WTC11 (cell line): ENCODE results near the gene TMC3. TPM values are rescaled to one million over a fixed set of nuclear protein-coding genes. Genes with fewer than 3 reads are reported as not detected.
A peak's percentile ranks its signal among the peaks of the same experiment; 100 is the strongest.

Experiments used
- ATAC-seq: fragments of 200-7000 bp; cut with Tn5 transposase; 2 replicates; pipeline ENCODE4 v1.10.0; 2021; ENCODE audit warnings: mild to moderate bottlenecking, moderate library complexity
- CTCF ChIA-PET: fragments of 300-600 bp; sonication (Branson Sonifier 250); formaldehyde crosslinking; loops from one replicate; lab custom pipeline; 2021; ENCODE audit warnings: antibody characterized with exemption; lab: Charles Lee
- POLR2A ChIA-PET: fragments of 350-600 bp; sonication (Branson Sonifier 250); formaldehyde crosslinking; loops from one replicate; lab custom pipeline; 2021; ENCODE audit warnings: antibody characterized with exemption; lab: Charles Lee
- DNase-seq: peaks from one replicate; pipeline ENCODE4 v3.0.0; 2021; ENCODE audit warnings: low spot score
- H3K27ac Mint-ChIP-seq: 2 replicates; pipeline ENCODE4 v1.8.0; 2021; ENCODE audit warnings: mixed read lengths
- H3K27me3 Mint-ChIP-seq: 2 replicates; pipeline ENCODE4 v1.8.0; 2021; ENCODE audit warnings: low read depth, mild to moderate bottlenecking, moderate library complexity, mixed read lengths
- H3K36me3 Mint-ChIP-seq: 2 replicates; pipeline ENCODE4 v1.8.0; 2021; ENCODE audit warnings: mixed read lengths
- H3K4me1 Mint-ChIP-seq: 2 replicates; pipeline ENCODE4 v1.8.0; 2022; ENCODE audit warnings: mixed read lengths
- H3K4me3 Mint-ChIP-seq: 2 replicates; pipeline ENCODE4 v1.8.0; 2021; ENCODE audit warnings: mild to moderate bottlenecking, moderate library complexity, mixed read lengths
- H3K9me3 Mint-ChIP-seq: 2 replicates; pipeline ENCODE4 v1.8.0; 2021; ENCODE audit warnings: mixed read lengths
- CREB1 ChIP-seq: sonication (generic); formaldehyde crosslinking; IDR thresholded peaks from 2 replicates; pipeline ENCODE4 v1.8.0; 2023; ENCODE audit warnings: mild to moderate bottlenecking, missing genetic modification reagents
- GABPB1 ChIP-seq: sonication (generic); formaldehyde crosslinking; IDR thresholded peaks from 2 replicates; pipeline ENCODE4 v1.8.1; 2023; ENCODE audit warnings: mild to moderate bottlenecking, missing genetic modification reagents
- HMGA2 ChIP-seq: fragments of 250-450 bp; sonication (Bioruptor Pico); IDR thresholded peaks from 2 replicates; pipeline ENCODE4 v1.4.0; 2021; ENCODE audit warnings: mild to moderate bottlenecking, moderate library complexity
- NFYB ChIP-seq: sonication (generic); formaldehyde crosslinking; conservative IDR thresholded peaks from 2 replicates; pipeline ENCODE4 v1.8.0; 2022; ENCODE audit warnings: low read depth, missing genetic modification reagents
- RORB ChIP-seq: fragments of 250-450 bp; sonication (Bioruptor Pico); IDR thresholded peaks from 2 replicates; pipeline ENCODE4 v1.9.0; 2021; ENCODE audit warnings: mild to moderate bottlenecking
- SMAD3 ChIP-seq: sonication (generic); formaldehyde crosslinking; IDR thresholded peaks from 2 replicates; pipeline ENCODE4 v1.8.0; 2022; ENCODE audit warnings: missing genetic modification reagents, mild to moderate bottlenecking, borderline replicate concordance
- TEAD4 ChIP-seq: sonication (generic); formaldehyde crosslinking; IDR thresholded peaks from 2 replicates; pipeline ENCODE4 v1.8.0; 2022; ENCODE audit warnings: mild to moderate bottlenecking, missing genetic modification reagents
- TP53 ChIP-seq: sonication (generic); formaldehyde crosslinking; IDR thresholded peaks from 2 replicates; pipeline ENCODE4 v1.8.1; 2023; ENCODE audit warnings: mild to moderate bottlenecking, missing genetic modification reagents
- ZNF263 ChIP-seq: sonication (generic); formaldehyde crosslinking; IDR thresholded peaks from 2 replicates; pipeline ENCODE4 v1.8.1; 2022; ENCODE audit warnings: low read depth, mild to moderate bottlenecking, moderate library complexity, missing genetic modification reagents
- total RNA-seq: library from RNA; stranded (reverse); gene quantifications from 3 replicates; pipeline ENCODE4 v1.2.3, GENCODE V29; 2021
- TF ChIP-seq, protein P1 (sequence below): fragments of 250-450 bp; sonication (Bioruptor Pico); IDR thresholded peaks from 2 replicates; pipeline ENCODE4 v1.9.0; 2021; ENCODE audit warnings: mild to moderate bottlenecking, borderline replicate concordance
- TF ChIP-seq, protein P2 (sequence below): fragments of 250-450 bp; sonication (Bioruptor Pico); IDR thresholded peaks from 2 replicates; pipeline ENCODE4 v1.8.0; 2021; ENCODE audit warnings: mild to moderate bottlenecking
- TF ChIP-seq, protein P3 (sequence below): fragments of 200-600 bp; IDR thresholded peaks from 2 replicates; pipeline ENCODE4 v1.8.0; 2022; ENCODE audit warnings: antibody characterized with exemption
- TF ChIP-seq, protein P4 (sequence below): sonication (generic); formaldehyde crosslinking; IDR thresholded peaks from 2 replicates; pipeline ENCODE4 v1.8.1; 2023; ENCODE audit warnings: mild to moderate bottlenecking, missing genetic modification reagents
- TF ChIP-seq, protein P5 (sequence below): fragments of 250-450 bp; sonication (Bioruptor Pico); IDR thresholded peaks from 2 replicates; pipeline ENCODE4 v2.1.2; 2022; ENCODE audit warnings: mild to moderate bottlenecking, moderate library complexity

TMC3 gene
- total RNA-seq, 1 experiment from 2014 or later = not detected

DNA sequence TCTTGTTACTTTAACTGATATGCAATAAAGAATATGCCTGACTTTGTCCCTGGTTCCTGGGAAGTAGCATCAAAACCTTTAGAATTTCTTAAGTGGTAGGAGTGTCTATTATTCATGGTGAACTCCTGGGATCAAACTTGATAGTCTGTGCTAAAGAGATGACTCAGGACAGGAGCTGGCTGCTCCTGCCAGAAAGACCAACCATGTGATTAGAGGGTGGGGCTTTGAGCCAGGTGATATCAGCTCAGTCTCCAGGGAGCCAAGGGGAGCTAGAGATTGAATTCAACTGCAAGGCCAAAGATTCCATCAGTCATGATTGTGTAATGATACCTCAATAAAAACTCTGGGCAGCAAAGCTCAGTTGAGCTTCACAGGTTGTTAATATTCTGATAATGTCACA is 20.6 kb upstream of the TMC3 start (continued):
- TF ChIP-seq, protein P1, sequence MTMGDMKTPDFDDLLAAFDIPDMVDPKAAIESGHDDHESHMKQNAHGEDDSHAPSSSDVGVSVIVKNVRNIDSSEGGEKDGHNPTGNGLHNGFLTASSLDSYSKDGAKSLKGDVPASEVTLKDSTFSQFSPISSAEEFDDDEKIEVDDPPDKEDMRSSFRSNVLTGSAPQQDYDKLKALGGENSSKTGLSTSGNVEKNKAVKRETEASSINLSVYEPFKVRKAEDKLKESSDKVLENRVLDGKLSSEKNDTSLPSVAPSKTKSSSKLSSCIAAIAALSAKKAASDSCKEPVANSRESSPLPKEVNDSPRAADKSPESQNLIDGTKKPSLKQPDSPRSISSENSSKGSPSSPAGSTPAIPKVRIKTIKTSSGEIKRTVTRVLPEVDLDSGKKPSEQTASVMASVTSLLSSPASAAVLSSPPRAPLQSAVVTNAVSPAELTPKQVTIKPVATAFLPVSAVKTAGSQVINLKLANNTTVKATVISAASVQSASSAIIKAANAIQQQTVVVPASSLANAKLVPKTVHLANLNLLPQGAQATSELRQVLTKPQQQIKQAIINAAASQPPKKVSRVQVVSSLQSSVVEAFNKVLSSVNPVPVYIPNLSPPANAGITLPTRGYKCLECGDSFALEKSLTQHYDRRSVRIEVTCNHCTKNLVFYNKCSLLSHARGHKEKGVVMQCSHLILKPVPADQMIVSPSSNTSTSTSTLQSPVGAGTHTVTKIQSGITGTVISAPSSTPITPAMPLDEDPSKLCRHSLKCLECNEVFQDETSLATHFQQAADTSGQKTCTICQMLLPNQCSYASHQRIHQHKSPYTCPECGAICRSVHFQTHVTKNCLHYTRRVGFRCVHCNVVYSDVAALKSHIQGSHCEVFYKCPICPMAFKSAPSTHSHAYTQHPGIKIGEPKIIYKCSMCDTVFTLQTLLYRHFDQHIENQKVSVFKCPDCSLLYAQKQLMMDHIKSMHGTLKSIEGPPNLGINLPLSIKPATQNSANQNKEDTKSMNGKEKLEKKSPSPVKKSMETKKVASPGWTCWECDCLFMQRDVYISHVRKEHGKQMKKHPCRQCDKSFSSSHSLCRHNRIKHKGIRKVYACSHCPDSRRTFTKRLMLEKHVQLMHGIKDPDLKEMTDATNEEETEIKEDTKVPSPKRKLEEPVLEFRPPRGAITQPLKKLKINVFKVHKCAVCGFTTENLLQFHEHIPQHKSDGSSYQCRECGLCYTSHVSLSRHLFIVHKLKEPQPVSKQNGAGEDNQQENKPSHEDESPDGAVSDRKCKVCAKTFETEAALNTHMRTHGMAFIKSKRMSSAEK (CRISPR knock-in tag) = no peak
- TF ChIP-seq HMGA2 = no peak
- TF ChIP-seq, protein P2, sequence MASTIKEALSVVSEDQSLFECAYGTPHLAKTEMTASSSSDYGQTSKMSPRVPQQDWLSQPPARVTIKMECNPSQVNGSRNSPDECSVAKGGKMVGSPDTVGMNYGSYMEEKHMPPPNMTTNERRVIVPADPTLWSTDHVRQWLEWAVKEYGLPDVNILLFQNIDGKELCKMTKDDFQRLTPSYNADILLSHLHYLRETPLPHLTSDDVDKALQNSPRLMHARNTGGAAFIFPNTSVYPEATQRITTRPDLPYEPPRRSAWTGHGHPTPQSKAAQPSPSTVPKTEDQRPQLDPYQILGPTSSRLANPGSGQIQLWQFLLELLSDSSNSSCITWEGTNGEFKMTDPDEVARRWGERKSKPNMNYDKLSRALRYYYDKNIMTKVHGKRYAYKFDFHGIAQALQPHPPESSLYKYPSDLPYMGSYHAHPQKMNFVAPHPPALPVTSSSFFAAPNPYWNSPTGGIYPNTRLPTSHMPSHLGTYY (CRISPR knock-in tag) = no peak
- TF ChIP-seq TEAD4 = no peak
- no peak for TF ChIP-seq NFYB
- TF ChIP-seq GABPB1 (CRISPR knock-in tag) = no peak
- no peak for TF ChIP-seq TP53 (CRISPR knock-in tag)
- TF ChIP-seq, protein P3, sequence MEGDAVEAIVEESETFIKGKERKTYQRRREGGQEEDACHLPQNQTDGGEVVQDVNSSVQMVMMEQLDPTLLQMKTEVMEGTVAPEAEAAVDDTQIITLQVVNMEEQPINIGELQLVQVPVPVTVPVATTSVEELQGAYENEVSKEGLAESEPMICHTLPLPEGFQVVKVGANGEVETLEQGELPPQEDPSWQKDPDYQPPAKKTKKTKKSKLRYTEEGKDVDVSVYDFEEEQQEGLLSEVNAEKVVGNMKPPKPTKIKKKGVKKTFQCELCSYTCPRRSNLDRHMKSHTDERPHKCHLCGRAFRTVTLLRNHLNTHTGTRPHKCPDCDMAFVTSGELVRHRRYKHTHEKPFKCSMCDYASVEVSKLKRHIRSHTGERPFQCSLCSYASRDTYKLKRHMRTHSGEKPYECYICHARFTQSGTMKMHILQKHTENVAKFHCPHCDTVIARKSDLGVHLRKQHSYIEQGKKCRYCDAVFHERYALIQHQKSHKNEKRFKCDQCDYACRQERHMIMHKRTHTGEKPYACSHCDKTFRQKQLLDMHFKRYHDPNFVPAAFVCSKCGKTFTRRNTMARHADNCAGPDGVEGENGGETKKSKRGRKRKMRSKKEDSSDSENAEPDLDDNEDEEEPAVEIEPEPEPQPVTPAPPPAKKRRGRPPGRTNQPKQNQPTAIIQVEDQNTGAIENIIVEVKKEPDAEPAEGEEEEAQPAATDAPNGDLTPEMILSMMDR = no peak
- no peak for TF ChIP-seq SMAD3 (CRISPR knock-in tag)
- TF ChIP-seq, protein P4, sequence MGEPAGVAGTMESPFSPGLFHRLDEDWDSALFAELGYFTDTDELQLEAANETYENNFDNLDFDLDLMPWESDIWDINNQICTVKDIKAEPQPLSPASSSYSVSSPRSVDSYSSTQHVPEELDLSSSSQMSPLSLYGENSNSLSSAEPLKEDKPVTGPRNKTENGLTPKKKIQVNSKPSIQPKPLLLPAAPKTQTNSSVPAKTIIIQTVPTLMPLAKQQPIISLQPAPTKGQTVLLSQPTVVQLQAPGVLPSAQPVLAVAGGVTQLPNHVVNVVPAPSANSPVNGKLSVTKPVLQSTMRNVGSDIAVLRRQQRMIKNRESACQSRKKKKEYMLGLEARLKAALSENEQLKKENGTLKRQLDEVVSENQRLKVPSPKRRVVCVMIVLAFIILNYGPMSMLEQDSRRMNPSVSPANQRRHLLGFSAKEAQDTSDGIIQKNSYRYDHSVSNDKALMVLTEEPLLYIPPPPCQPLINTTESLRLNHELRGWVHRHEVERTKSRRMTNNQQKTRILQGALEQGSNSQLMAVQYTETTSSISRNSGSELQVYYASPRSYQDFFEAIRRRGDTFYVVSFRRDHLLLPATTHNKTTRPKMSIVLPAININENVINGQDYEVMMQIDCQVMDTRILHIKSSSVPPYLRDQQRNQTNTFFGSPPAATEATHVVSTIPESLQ = no peak
- TF ChIP-seq, all 79 proteins: peak for 0

DNA sequence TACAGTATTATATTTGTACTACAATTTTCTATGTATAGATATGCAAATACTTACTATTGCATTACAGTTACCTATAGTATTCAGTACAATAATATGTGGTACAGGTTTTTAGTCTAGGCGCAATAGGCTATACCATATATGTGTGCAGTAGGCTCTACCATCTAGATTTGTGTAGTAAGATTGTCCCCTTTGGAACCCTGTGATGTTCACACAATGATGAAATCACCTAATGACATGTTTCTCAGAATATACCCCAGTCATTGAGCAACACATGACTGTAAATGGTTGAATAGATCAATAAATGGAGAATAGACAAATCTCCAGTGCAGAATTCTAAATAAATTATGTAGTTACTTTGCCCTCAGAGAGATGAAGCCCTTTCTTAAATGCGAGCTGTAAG is 17.6 kb upstream of the TMC3 start:
- Mint-ChIP-seq H3K4me3 (no peak overlapping the region), H3K36me3 (no peaks in the 10 kb centered on the region), H3K27me3 (no peaks in the 10 kb centered on the region), H3K9me3 (no peaks in the 10 kb centered on the region), H3K4me1 (no peaks in the 10 kb centered on the region), H3K27ac (no peak overlapping the region)
- POLR2A ChIA-PET = no interaction called here
- no peak for TF ChIP-seq ZNF263 (CRISPR knock-in tag)
- no peak for TF ChIP-seq NFYB
- TF ChIP-seq, protein P5, sequence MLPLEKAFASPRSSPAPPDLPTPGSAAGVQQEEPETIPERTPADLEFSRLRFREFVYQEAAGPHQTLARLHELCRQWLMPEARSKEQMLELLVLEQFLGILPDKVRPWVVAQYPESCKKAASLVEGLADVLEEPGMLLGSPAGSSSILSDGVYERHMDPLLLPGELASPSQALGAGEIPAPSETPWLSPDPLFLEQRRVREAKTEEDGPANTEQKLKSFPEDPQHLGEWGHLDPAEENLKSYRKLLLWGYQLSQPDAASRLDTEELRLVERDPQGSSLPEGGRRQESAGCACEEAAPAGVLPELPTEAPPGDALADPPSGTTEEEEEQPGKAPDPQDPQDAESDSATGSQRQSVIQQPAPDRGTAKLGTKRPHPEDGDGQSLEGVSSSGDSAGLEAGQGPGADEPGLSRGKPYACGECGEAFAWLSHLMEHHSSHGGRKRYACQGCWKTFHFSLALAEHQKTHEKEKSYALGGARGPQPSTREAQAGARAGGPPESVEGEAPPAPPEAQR (CRISPR knock-in tag) = no peak
- no peak for TF ChIP-seq RORB
- ATAC-seq = no peak
- DNase-seq = no peak
- CTCF ChIA-PET = interaction anchor here (1.8 to 4.1 kb wide), 2 partner anchors 9 to 126 kb away, joined by 3 to 21 read pairs; no protein-coding TSS in a partner anchor

DNA sequence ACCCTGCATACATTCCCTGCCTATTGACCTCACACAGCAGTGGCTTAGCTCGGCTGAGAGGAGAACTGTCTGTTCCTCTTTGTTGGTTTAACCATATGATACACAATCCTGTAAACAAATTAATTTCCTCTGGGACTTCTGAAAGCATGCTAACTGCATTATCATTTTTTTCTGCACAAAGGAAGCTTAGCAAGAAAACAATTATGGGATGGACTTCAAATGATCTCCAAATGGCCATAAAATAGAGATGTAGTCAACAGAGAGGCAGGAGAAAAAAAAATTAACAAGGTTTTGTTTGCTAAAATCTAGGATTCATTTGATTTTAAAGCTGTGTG is 14.4 kb upstream of the TMC3 start:
- POLR2A ChIA-PET = no interaction called here
- Mint-ChIP-seq H3K36me3 (peaks cover 9% of the 10 kb centered on the region), H3K9me3 (peaks cover 13% of the 10 kb centered on the region), H3K4me3 (no peak overlapping the region), H3K27ac (peak overlapping the region; percentile 17; the same call in 1 of the 2 replicates), H3K4me1 (no peaks in the 10 kb centered on the region), H3K27me3 (no peaks in the 10 kb centered on the region)
- no peak for DNase-seq
- CTCF ChIA-PET = interaction anchor here (0.6 to 2.3 kb wide), 4 partner anchors 23 to 122 kb away, joined by 3 to 12 read pairs (median 6); no protein-coding TSS in a partner anchor
- ATAC-seq = no peak
- TF ChIP-seq RORB (no peak), CREB1 (no peak)
- TF ChIP-seq, protein P2 (CRISPR knock-in tag) = no peak
